Measurements from ENCODE around the gene TPPP3. TPM values are rescaled to one million over a fixed set of nuclear protein-coding genes. Genes with fewer than 3 reads are reported as not detected.
A peak's percentile ranks its signal among the peaks of the same experiment; 100 is the strongest.

The TPPP3 gene
- total RNA-seq, 1 experiment from 2014 or later, result 0.95 TPM

GRCh38 chr16:67428146-67428731 lies 34.9 kb upstream of the TPPP3 start:
- in situ Hi-C loops (cut with HindIII; ENCODE audit: low pct_unique_long_range_greater_than_20kb, low sequenced_read_pairs), result no loop called here
- Histone ChIP-seq H3K9me3 (ENCODE audit: control insufficient read depth, insufficient read depth, low read depth, low read length) (no peaks in the 10 kb centered on the region), H3K4me3 (ENCODE audit: low read depth in 2 of 2, low read length in 2 of 2) (no peak overlapping the region), H3K4me1 (ENCODE audit: control insufficient read depth, insufficient read depth, low read length) (peaks cover 2% of the 10 kb centered on the region; the same call in 1 of the 2 replicates), H3K27ac (ENCODE audit: low read length) (no peak overlapping the region), H3K27me3 (ENCODE audit: control insufficient read depth, insufficient read depth, low read length) (no peaks in the 10 kb centered on the region; the same call in 1 of the 2 replicates), H3K36me3 (ENCODE audit: control insufficient read depth, insufficient read depth, low read length) (no peaks in the 10 kb centered on the region)
- POLR2A ChIA-PET, result no interaction called here
- DNase-seq (ENCODE audit: low read depth, low spot score) (peak; percentile 28), ATAC-seq (peak; percentile 70)
- BruUV-seq (replicated peaks), result no TSS peak
- peak; percentile 90 for TF ChIP-seq CTCF (IDR thresholded peaks at IDR 0.05)
- no peak for TF ChIP-seq REST (IDR thresholded peaks at IDR 0.05; ENCODE audit: insufficient read depth in 1 of 2, low read depth in 2 of 2, low read length in 1 of 2)
- CTCF ChIA-PET, result interaction anchor here (0.5 to 1.6 kb wide), 11 partner anchors 15 to 168 kb away, joined by 3 to 7 read pairs (median 3); partner anchors contain the start of gene ATP6V0D1
- intact Hi-C loops (cut with micrococcal nuclease; ENCODE audit: unreplicated experiment), result loop anchor here (2.0 kb wide), 1 partner anchor 37 kb away; no protein-coding TSS in a partner anchor

DNA sequence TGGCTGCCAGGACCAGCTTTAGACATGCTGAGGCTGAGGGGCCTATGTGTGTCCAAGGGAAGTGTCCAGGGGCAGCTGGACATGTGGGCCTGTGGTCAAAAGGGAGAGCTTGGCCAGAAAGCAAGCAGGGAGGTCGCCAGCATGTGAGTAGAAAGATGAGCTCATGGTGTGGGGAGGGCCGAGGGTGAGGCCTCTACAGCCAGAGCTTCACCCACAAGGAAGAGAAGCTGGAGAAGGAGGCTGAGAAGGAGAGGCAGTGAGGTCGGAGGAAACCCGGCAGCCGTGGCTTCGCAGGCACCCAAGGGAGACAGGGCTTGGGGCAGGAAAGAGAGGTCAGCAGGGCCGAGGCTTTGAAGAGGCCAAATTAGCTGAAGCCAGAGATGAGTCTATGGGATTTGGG lies 33.7 kb upstream of the TPPP3 start:
- Histone ChIP-seq H3K36me3 (ENCODE audit: control insufficient read depth, insufficient read depth, low read length) (no peaks in the 10 kb centered on the region), H3K9me3 (ENCODE audit: control insufficient read depth, insufficient read depth, low read depth, low read length) (no peaks in the 10 kb centered on the region), H3K4me3 (ENCODE audit: low read depth in 2 of 2, low read length in 2 of 2) (no peak overlapping the region), H3K4me1 (ENCODE audit: control insufficient read depth, insufficient read depth, low read length) (peaks cover 2% of the 10 kb centered on the region; the same call in 1 of the 2 replicates), H3K27me3 (ENCODE audit: control insufficient read depth, insufficient read depth, low read length) (no peaks in the 10 kb centered on the region; the same call in 1 of the 2 replicates), H3K27ac (ENCODE audit: low read length) (no peak overlapping the region)
- in situ Hi-C loops (cut with HindIII; ENCODE audit: low pct_unique_long_range_greater_than_20kb, low sequenced_read_pairs) (no loop called here), intact Hi-C loops (cut with micrococcal nuclease; ENCODE audit: unreplicated experiment) (no loop called here)
- CTCF ChIA-PET, result interaction anchor here (0.6 to 1.6 kb wide), 4 partner anchors 21 to 657 kb away, joined by 4 to 9 read pairs (median 6); partner anchors contain the start of gene ATP6V0D1
- POLR2A ChIA-PET, result no interaction called here
- TF ChIP-seq SIN3A (IDR thresholded peaks at IDR 0.05; ENCODE audit: borderline replicate concordance, insufficient read depth, low read depth, low read length) (no peak), POLR2AphosphoS5 (IDR thresholded peaks at IDR 0.05; ENCODE audit: low read depth, low read length) (no peak), TCF7L2 (IDR thresholded peaks at IDR 0.05; ENCODE audit: low read depth, low read length) (no peak), REST (IDR thresholded peaks at IDR 0.05; ENCODE audit: insufficient read depth in 1 of 2, low read depth in 2 of 2, low read length in 1 of 2) (no peak)
- no peak for ATAC-seq
- no TSS peak for BruUV-seq (replicated peaks)
- DNase-seq (ENCODE audit: low read depth, low spot score), result no peak
